ENCODE data around the gene PLXNA1. TPM values are rescaled to one million over a fixed set of nuclear protein-coding genes. Genes with fewer than 3 reads are reported as not detected.

The PLXNA1 gene
- total RNA-seq, 1 experiment from 2014 or later, result 30.3 TPM

GRCh38 chr3:126968391-126969390 lies 14.2 kb upstream of the PLXNA1 start:
- intact Hi-C loops (cut with micrococcal nuclease), result no loop called here
- H3K27ac ChIP-seq (ENCODE audit: low read depth, low read length), result no peak overlapping the region
- TF ChIP-seq CEBPB (IDR thresholded peaks at IDR 0.05; ENCODE audit: low read depth), result no peak
- TF ChIP-seq EGR1 (IDR thresholded peaks at IDR 0.05; ENCODE audit: low read depth), result no peak
- TF ChIP-seq CBX3 (IDR thresholded peaks at IDR 0.05; ENCODE audit: low read depth), result no peak
- TF ChIP-seq POLR2AphosphoS5 (IDR thresholded peaks at IDR 0.05; ENCODE audit: low read depth, low read length), result no peak
- TF ChIP-seq, protein P1, sequence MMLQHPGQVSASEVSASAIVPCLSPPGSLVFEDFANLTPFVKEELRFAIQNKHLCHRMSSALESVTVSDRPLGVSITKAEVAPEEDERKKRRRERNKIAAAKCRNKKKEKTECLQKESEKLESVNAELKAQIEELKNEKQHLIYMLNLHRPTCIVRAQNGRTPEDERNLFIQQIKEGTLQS (IDR thresholded peaks at IDR 0.05), result no peak
- TF ChIP-seq POLR2A (IDR thresholded peaks at IDR 0.05; ENCODE audit: borderline replicate concordance, extremely low read depth, insufficient read depth, insufficient read length), result no peak
- no peak for TF ChIP-seq SIN3A (IDR thresholded peaks at IDR 0.05; ENCODE audit: low read depth)
- TF ChIP-seq ELF1 (IDR thresholded peaks at IDR 0.05; ENCODE audit: borderline replicate concordance, low read depth), result no peak
- TF ChIP-seq YY1 (IDR thresholded peaks at IDR 0.05; ENCODE audit: extremely low read depth, insufficient replicate concordance, low read depth, low read length), result no peak
- TF ChIP-seq FOSL1 (IDR thresholded peaks at IDR 0.05; ENCODE audit: low read depth), result no peak
- TF ChIP-seq, protein P2, sequence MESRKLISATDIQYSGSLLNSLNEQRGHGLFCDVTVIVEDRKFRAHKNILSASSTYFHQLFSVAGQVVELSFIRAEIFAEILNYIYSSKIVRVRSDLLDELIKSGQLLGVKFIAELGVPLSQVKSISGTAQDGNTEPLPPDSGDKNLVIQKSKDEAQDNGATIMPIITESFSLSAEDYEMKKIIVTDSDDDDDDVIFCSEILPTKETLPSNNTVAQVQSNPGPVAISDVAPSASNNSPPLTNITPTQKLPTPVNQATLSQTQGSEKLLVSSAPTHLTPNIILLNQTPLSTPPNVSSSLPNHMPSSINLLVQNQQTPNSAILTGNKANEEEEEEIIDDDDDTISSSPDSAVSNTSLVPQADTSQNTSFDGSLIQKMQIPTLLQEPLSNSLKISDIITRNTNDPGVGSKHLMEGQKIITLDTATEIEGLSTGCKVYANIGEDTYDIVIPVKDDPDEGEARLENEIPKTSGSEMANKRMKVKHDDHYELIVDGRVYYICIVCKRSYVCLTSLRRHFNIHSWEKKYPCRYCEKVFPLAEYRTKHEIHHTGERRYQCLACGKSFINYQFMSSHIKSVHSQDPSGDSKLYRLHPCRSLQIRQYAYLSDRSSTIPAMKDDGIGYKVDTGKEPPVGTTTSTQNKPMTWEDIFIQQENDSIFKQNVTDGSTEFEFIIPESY (IDR thresholded peaks at IDR 0.05; ENCODE audit: extremely low read depth, insufficient replicate concordance, low read length), result no peak
- TF ChIP-seq, protein P3, sequence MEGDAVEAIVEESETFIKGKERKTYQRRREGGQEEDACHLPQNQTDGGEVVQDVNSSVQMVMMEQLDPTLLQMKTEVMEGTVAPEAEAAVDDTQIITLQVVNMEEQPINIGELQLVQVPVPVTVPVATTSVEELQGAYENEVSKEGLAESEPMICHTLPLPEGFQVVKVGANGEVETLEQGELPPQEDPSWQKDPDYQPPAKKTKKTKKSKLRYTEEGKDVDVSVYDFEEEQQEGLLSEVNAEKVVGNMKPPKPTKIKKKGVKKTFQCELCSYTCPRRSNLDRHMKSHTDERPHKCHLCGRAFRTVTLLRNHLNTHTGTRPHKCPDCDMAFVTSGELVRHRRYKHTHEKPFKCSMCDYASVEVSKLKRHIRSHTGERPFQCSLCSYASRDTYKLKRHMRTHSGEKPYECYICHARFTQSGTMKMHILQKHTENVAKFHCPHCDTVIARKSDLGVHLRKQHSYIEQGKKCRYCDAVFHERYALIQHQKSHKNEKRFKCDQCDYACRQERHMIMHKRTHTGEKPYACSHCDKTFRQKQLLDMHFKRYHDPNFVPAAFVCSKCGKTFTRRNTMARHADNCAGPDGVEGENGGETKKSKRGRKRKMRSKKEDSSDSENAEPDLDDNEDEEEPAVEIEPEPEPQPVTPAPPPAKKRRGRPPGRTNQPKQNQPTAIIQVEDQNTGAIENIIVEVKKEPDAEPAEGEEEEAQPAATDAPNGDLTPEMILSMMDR (IDR thresholded peaks at IDR 0.05 in 2 of 3, conservative IDR thresholded peaks at IDR 0.05 in 1 of 3; ENCODE audit: borderline replicate concordance in 1 of 3, insufficient read depth in 1 of 3, low read depth in 2 of 3, low read length in 2 of 3), result no peak
- no peak for TF ChIP-seq JUND (IDR thresholded peaks at IDR 0.05)
- TF ChIP-seq EZH2phosphoT487 (IDR thresholded peaks at IDR 0.05; ENCODE audit: borderline replicate concordance), result no peak
- TF ChIP-seq SP1 (IDR thresholded peaks at IDR 0.05; ENCODE audit: low read depth), result no peak
- no peak for TF ChIP-seq EZH2 (IDR thresholded peaks at IDR 0.05)
- TF ChIP-seq REST (IDR thresholded peaks at IDR 0.05; ENCODE audit: low read depth), result no peak
- H3K4me3 ChIP-seq (replicated peaks in 1 of 2; ENCODE audit: low read depth in 1 of 2, low read length in 2 of 2), result no peak overlapping the region
- H3K79me2 ChIP-seq (ENCODE audit: insufficient read depth, low read length), result no peaks in the 10 kb centered on the region
- ChIA-PET CTCF (no interaction called here), POLR2A (interaction anchor here (0.8 kb wide), 1 partner anchor 99 kb away, joined by 3 read pairs; no protein-coding TSS in a partner anchor), RAD21 (ENCODE audit: low non-redundant PET in 1 of 2, low total read pairs in 2 of 2, uncharacterized antibody in 2 of 2, unreplicated experiment in 2 of 2) (no interaction called here)
- no peaks in the 10 kb centered on the region for H4K20me1 ChIP-seq (ENCODE audit: insufficient read depth)
- no peak for DNase-seq (ENCODE audit: low read depth, low spot score)
- no peak overlapping the region for H3K4me2 ChIP-seq (ENCODE audit: low read length)
- ATAC-seq, result no peak
- no peaks in the 10 kb centered on the region for H3K9me2 ChIP-seq (ENCODE audit: insufficient read depth)
- H3K9ac ChIP-seq (ENCODE audit: low read length), result no peak overlapping the region
- H3K36me3 ChIP-seq (ENCODE audit: control insufficient read depth in 1 of 2, insufficient read depth in 2 of 2, low read length in 2 of 2), result no peaks in the 10 kb centered on the region
- H2AFZ ChIP-seq (ENCODE audit: low read depth, low read length, poor library complexity, severe bottlenecking), result no peak overlapping the region
- H3K4me1 ChIP-seq (ENCODE audit: control insufficient read depth in 1 of 2, insufficient read depth in 2 of 2, low read length in 2 of 2), result no peaks in the 10 kb centered on the region
- no TSS peak for BruUV-seq (replicated peaks)
- H3K9me3 ChIP-seq (ENCODE audit: control insufficient read depth in 1 of 2, insufficient read depth in 1 of 2, low read depth in 1 of 2, low read length in 2 of 2), result no peaks in the 10 kb centered on the region
- H3K27me3 ChIP-seq (ENCODE audit: insufficient read depth, low read length), result no peaks in the 10 kb centered on the region; the same call in 1 of the 2 replicates
